Measurements from ENCODE around the gene LCE2B. TPM values are rescaled to one million over a fixed set of nuclear protein-coding genes. Genes with fewer than 3 reads are reported as not detected.

The LCE2B gene
- total and polyA plus RNA-seq, 2 donors (not counting 3 experiments of a cell fraction or from before 2014, with no cell fraction given), result not detected

GRCh38 chr1:152657677-152658076, 28.2 kb upstream of the LCE2B start:
- no peak overlapping the region for H3K4me2 ChIP-seq (ENCODE audit: insufficient read depth, low read length)
- H2AFZ ChIP-seq (ENCODE audit: low read depth, low read length), result no peak overlapping the region
- POLR2A ChIA-PET, result no interaction called here
- dilution Hi-C loops (cut with MboI; ENCODE audit: extremely low pct_ligation_motif_present, low sequenced_read_pairs) (no loop called here), intact Hi-C loops (cut with micrococcal nuclease) (no loop called here)
- H3K9me1 ChIP-seq (replicated peaks; ENCODE audit: control insufficient read depth, extremely low read depth, insufficient read depth, low read length), result no peaks in the 10 kb centered on the region
- no peaks in the 10 kb centered on the region for H3K27me3 ChIP-seq (ENCODE audit: control insufficient read depth in 2 of 2, insufficient read depth in 2 of 2, low read length in 2 of 2)
- FAIRE-seq (no peak), DNase-seq (ENCODE audit: low read depth, low spot score) (no peak)
- no peaks in the 10 kb centered on the region for H4K20me1 ChIP-seq (replicated peaks; ENCODE audit: control insufficient read depth, extremely low read depth, insufficient read depth, low read length)
- no peaks in the 10 kb centered on the region for H3K36me3 ChIP-seq (ENCODE audit: control insufficient read depth in 2 of 2, extremely low read depth in 1 of 2, insufficient read depth in 2 of 2, low read length in 2 of 2)
- no peaks in the 10 kb centered on the region for H3K79me2 ChIP-seq (ENCODE audit: control insufficient read depth, insufficient read depth, low read length)
- no peaks in the 10 kb centered on the region for H3K4me1 ChIP-seq (ENCODE audit: control insufficient read depth, extremely low read depth, insufficient read depth, low read length)
- no peak overlapping the region for H3K27ac ChIP-seq (ENCODE audit: insufficient read depth, low read depth, low read length)
- CTCF ChIA-PET, result interaction anchor here (1.1 kb wide), 1 partner anchor 14 kb away, joined by 3 read pairs; no protein-coding TSS in a partner anchor
- no peaks in the 10 kb centered on the region for H3K9me3 ChIP-seq (replicated peaks; ENCODE audit: control insufficient read depth, insufficient read depth, low read length)
- no peak for TF ChIP-seq JUN (IDR thresholded peaks at IDR 0.05; ENCODE audit: borderline replicate concordance, insufficient read depth, insufficient read length, low read depth)
- no peak for TF ChIP-seq FOS (IDR thresholded peaks at IDR 0.05; ENCODE audit: borderline replicate concordance, insufficient read depth, low read length)
- no peak for TF ChIP-seq MAX (IDR thresholded peaks at IDR 0.05; ENCODE audit: insufficient read depth, insufficient read length)
- TF ChIP-seq EZH2 (IDR thresholded peaks at IDR 0.05; ENCODE audit: borderline replicate concordance, low read depth, low read length, severe bottlenecking), result no peak
- TF ChIP-seq CTCF (IDR thresholded peaks at IDR 0.05; ENCODE audit: extremely low read depth in 1 of 2, insufficient read depth in 1 of 2, low read depth in 1 of 2, low read length in 2 of 2), result no peak
- no peak for TF ChIP-seq MYC (IDR thresholded peaks at IDR 0.05; ENCODE audit: low read depth, low read length)
- no peak for TF ChIP-seq POLR2A (IDR thresholded peaks at IDR 0.05; ENCODE audit: low read depth, low read length)
- TF ChIP-seq POLR2AphosphoS5 (IDR thresholded peaks at IDR 0.05; ENCODE audit: insufficient read depth, low read depth, low read length), result no peak
- TF ChIP-seq GATA2 (IDR thresholded peaks at IDR 0.05; ENCODE audit: insufficient read depth, insufficient read length, low read depth, low read length), result no peak
- no peak overlapping the region for H3K9ac ChIP-seq (replicated peaks; ENCODE audit: extremely low read depth, insufficient read depth, low read length)
- no peak overlapping the region for H3K4me3 ChIP-seq (replicated peaks in 1 of 3; ENCODE audit: insufficient read depth in 1 of 3, low read depth in 1 of 3, low read length in 3 of 3)
- BruUV-seq (replicated peaks), result no TSS peak

All from endothelial cell of umbilical vein (primary cell).